ENCODE data around the gene NKIRAS2. TPM values are rescaled to one million over a fixed set of nuclear protein-coding genes. Genes with fewer than 3 reads are reported as not detected.

The NKIRAS2 gene
- total and polyA plus RNA-seq, 4 donors: 16.4 to 20.7 (median 17.4) TPM

DNA sequence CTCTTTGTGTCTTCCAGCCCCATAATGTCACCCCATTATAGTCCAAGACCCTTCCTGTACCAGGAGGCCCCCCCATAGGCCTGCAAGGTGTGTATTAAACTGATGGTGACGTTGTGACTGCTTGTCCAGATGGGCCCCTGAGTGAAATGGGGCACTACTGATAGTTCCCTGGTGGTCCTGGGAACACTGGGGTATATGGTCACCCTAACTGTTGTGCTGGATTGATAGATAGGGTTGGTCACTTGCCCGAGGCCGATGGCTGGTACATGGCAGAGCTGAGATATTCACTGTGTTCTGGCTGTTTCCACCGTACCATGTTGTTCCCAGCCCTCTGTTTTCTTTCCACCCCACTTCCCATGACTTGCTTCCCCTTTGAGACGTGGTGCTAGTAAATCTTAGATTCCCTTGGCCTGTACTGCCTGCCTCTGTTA is 49.0 kb upstream of the NKIRAS2 start:
- DNase-seq (ENCODE audit: low spot score): no peak
- peaks cover 7 to 24% (median 23%) of the 10 kb centered on the region in 4 donors for H3K36me3 ChIP-seq (ENCODE audit: control insufficient read depth in 4 of 4, insufficient read depth in 3 of 4, low read depth in 1 of 4, low read length in 3 of 4)
- TF ChIP-seq YY1 (IDR thresholded peaks at IDR 0.05): no peak
- TF ChIP-seq HNF4A (conservative IDR thresholded peaks at IDR 0.05): no peak
- no peak for TF ChIP-seq TAF1 (conservative IDR thresholded peaks at IDR 0.05)
- TF ChIP-seq EGR1 (IDR thresholded peaks at IDR 0.05; ENCODE audit: low read depth in 2 of 2): no peak
- TF ChIP-seq JUND (IDR thresholded peaks at IDR 0.05): no peak
- peaks cover 8 to 53% (median 35%) of the 10 kb centered on the region in 4 donors for H3K4me1 ChIP-seq (ENCODE audit: control insufficient read depth in 4 of 4, insufficient read depth in 4 of 4, low read length in 3 of 4)
- no peaks in the 10 kb centered on the region for H3K9me3 ChIP-seq (ENCODE audit: control insufficient read depth in 4 of 4, low read length in 3 of 4)
- H3K27ac ChIP-seq (ENCODE audit: low read depth in 1 of 2, low read length in 2 of 2): no peak overlapping the region
- H3K4me3 ChIP-seq (ENCODE audit: low read depth in 1 of 3, low read length in 3 of 3): no peak overlapping the region
- H3K9ac ChIP-seq (ENCODE audit: low read depth in 1 of 2, low read length in 2 of 2): no peak overlapping the region
- WGBS: 89% methylated on average over 5 of the region's 5 CpGs
- no peaks in the 10 kb centered on the region for H3K27me3 ChIP-seq (ENCODE audit: control insufficient read depth in 4 of 4, insufficient read depth in 4 of 4, low read length in 3 of 4)

DNA sequence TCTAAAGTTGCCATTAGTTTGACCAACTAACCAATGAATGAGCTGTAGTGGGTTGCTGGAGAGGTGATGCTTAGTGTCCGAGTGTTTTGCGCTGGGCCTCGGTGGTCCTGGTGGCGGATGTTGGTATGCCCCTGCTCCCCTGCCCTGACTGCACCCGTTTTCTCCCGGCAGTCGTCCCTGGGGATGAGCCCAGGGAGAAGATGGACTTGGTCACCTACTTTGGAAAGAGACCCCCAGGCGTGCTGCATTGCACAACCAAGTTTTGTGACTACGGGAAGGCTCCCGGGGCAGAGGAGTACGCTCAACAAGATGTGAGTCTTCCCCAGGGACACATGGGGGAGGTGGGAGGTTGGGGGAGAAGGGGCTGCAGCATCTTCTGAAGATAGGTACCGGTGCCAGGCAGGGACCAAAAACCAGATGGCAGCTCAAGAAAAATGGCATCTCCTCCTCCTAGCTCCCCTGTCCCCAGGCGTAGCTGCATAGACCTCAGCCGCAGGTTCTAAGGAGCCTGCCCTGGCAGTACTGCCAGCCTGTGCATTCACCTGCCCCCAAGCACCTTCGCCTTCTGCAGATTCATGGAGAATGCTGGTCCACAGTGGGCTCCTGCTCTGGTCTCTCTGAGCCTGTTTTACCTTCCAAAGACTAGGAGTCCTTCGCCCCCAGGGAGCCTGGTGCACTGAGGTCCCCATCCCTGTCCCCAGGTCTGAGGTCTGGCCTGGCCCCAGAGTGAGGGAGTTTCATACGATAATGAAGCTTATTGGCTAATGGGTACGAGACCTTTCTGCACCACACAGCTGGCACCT is 48.0 kb upstream of the NKIRAS2 start:
- TF ChIP-seq, protein P1, sequence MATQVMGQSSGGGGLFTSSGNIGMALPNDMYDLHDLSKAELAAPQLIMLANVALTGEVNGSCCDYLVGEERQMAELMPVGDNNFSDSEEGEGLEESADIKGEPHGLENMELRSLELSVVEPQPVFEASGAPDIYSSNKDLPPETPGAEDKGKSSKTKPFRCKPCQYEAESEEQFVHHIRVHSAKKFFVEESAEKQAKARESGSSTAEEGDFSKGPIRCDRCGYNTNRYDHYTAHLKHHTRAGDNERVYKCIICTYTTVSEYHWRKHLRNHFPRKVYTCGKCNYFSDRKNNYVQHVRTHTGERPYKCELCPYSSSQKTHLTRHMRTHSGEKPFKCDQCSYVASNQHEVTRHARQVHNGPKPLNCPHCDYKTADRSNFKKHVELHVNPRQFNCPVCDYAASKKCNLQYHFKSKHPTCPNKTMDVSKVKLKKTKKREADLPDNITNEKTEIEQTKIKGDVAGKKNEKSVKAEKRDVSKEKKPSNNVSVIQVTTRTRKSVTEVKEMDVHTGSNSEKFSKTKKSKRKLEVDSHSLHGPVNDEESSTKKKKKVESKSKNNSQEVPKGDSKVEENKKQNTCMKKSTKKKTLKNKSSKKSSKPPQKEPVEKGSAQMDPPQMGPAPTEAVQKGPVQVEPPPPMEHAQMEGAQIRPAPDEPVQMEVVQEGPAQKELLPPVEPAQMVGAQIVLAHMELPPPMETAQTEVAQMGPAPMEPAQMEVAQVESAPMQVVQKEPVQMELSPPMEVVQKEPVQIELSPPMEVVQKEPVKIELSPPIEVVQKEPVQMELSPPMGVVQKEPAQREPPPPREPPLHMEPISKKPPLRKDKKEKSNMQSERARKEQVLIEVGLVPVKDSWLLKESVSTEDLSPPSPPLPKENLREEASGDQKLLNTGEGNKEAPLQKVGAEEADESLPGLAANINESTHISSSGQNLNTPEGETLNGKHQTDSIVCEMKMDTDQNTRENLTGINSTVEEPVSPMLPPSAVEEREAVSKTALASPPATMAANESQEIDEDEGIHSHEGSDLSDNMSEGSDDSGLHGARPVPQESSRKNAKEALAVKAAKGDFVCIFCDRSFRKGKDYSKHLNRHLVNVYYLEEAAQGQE (IDR thresholded peaks at IDR 0.05): no peak
- TF ChIP-seq TAF1 (conservative IDR thresholded peaks at IDR 0.05) (no peak), HNF4G (IDR thresholded peaks at IDR 0.05) (no peak)
- Histone ChIP-seq H3K27ac (ENCODE audit: low read depth in 1 of 2, low read length in 2 of 2) (peak overlapping the region in 1 of 2 donors; percentile 40), H3K27me3 (ENCODE audit: control insufficient read depth in 4 of 4, insufficient read depth in 4 of 4, low read length in 3 of 4) (no peaks in the 10 kb centered on the region), H3K4me1 (ENCODE audit: control insufficient read depth in 4 of 4, insufficient read depth in 4 of 4, low read length in 3 of 4) (peaks cover 11 to 61% (median 38%) of the 10 kb centered on the region in 4 donors), H3K36me3 (ENCODE audit: control insufficient read depth in 4 of 4, insufficient read depth in 3 of 4, low read depth in 1 of 4, low read length in 3 of 4) (peaks cover 7 to 28% (median 26%) of the 10 kb centered on the region in 4 donors), H3K4me3 (ENCODE audit: low read depth in 1 of 3, low read length in 3 of 3) (no peak overlapping the region), H3K9me3 (ENCODE audit: control insufficient read depth in 4 of 4, low read length in 3 of 4) (no peaks in the 10 kb centered on the region), H3K9ac (ENCODE audit: low read depth in 1 of 2, low read length in 2 of 2) (no peak overlapping the region)
- WGBS: 90% methylated on average over 18 of the region's 18 CpGs
- DNase-seq (ENCODE audit: low spot score): no peak

DNA sequence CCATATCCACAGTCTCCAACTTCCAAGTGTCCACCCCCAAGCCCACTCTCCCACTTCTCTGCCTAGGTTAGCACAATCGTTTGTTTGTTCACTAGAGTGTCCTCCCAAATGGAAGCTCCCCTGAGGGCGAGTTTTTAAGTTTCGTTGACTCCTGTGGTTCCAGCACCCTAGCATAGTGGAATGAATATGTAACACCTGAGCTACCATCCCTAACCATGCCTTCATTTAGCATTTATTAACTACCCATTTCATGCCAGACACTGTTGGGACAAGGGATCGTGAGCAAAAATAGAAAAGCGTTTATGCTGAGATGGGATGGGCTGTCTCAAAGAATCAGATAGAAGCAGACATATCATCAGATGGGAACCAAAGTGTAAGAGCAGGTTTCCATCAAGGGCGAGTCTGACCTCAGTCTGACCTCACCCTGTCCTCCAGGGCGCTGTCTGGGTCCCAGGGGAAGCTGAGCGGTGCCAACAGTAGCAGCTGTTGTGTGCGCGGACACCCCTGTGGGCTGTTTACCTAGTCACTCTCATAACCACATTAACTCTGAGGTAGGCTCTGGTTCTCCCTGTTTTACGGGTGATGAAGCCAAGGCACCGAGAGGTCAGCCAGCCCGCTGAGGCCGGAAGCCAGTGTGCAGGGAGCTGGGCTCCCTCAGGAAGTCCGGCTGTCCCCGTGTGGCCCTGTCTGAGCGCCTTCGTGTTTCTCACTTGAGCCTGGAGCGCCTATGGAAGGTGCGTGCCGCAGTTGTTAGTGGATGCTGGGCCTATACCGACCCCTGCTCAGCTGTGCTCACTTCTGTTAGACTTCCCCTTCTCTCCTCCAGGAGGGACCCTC is 47.1 kb upstream of the NKIRAS2 start:
- Histone ChIP-seq H3K9me3 (ENCODE audit: control insufficient read depth in 4 of 4, low read length in 3 of 4) (no peaks in the 10 kb centered on the region), H3K4me1 (ENCODE audit: control insufficient read depth in 4 of 4, insufficient read depth in 4 of 4, low read length in 3 of 4) (peaks cover 11 to 60% (median 37%) of the 10 kb centered on the region in 4 donors), H3K27me3 (ENCODE audit: control insufficient read depth in 4 of 4, insufficient read depth in 4 of 4, low read length in 3 of 4) (no peaks in the 10 kb centered on the region), H3K9ac (ENCODE audit: low read depth in 1 of 2, low read length in 2 of 2) (no peak overlapping the region), H3K27ac (ENCODE audit: low read depth in 1 of 2, low read length in 2 of 2) (peak overlapping the region; percentile 40 to 67), H3K4me3 (ENCODE audit: low read depth in 1 of 3, low read length in 3 of 3) (no peak overlapping the region), H3K36me3 (ENCODE audit: control insufficient read depth in 4 of 4, insufficient read depth in 3 of 4, low read depth in 1 of 4, low read length in 3 of 4) (peaks cover 7 to 36% (median 30%) of the 10 kb centered on the region in 4 donors)
- DNase-seq (ENCODE audit: low spot score): no peak
- 42% methylated on average over 22 of the region's 22 CpGs for WGBS
- TF ChIP-seq, protein P2, sequence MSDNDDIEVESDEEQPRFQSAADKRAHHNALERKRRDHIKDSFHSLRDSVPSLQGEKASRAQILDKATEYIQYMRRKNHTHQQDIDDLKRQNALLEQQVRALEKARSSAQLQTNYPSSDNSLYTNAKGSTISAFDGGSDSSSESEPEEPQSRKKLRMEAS (IDR thresholded peaks at IDR 0.05): no peak
- TF ChIP-seq TAF1 (conservative IDR thresholded peaks at IDR 0.05) (no peak), JUND (IDR thresholded peaks at IDR 0.05) (no peak), RXRA (IDR thresholded peaks at IDR 0.05) (peak; percentile 71 to 77), RAD21 (IDR thresholded peaks at IDR 0.05) (no peak), FOXA1 (IDR thresholded peaks at IDR 0.05) (peak; percentile 14), HNF4G (IDR thresholded peaks at IDR 0.05) (no peak), YY1 (IDR thresholded peaks at IDR 0.05) (no peak), HNF4A (conservative IDR thresholded peaks at IDR 0.05) (peak in 1 of 2 donors; percentile 3), NR2F2 (IDR thresholded peaks at IDR 0.05) (peak; percentile 68)
- TF ChIP-seq, protein P3, sequence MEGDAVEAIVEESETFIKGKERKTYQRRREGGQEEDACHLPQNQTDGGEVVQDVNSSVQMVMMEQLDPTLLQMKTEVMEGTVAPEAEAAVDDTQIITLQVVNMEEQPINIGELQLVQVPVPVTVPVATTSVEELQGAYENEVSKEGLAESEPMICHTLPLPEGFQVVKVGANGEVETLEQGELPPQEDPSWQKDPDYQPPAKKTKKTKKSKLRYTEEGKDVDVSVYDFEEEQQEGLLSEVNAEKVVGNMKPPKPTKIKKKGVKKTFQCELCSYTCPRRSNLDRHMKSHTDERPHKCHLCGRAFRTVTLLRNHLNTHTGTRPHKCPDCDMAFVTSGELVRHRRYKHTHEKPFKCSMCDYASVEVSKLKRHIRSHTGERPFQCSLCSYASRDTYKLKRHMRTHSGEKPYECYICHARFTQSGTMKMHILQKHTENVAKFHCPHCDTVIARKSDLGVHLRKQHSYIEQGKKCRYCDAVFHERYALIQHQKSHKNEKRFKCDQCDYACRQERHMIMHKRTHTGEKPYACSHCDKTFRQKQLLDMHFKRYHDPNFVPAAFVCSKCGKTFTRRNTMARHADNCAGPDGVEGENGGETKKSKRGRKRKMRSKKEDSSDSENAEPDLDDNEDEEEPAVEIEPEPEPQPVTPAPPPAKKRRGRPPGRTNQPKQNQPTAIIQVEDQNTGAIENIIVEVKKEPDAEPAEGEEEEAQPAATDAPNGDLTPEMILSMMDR (IDR thresholded peaks at IDR 0.05; ENCODE audit: low read depth, low read length, missing input control): no peak
- TF ChIP-seq, protein P4, sequence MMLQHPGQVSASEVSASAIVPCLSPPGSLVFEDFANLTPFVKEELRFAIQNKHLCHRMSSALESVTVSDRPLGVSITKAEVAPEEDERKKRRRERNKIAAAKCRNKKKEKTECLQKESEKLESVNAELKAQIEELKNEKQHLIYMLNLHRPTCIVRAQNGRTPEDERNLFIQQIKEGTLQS (IDR thresholded peaks at IDR 0.05): no peak
- TF ChIP-seq, protein P1 (IDR thresholded peaks at IDR 0.05): no peak
